Activated T-cell treated with anti-CD3 and anti-CD28 coated beads for 48 hours (primary cell): Measurements from ENCODE around the gene SFXN4.
A peak's percentile ranks its signal among the peaks of the same experiment; 100 is the strongest.
"Not testable (repeated sequence)": the region's sequence is repeated elsewhere in the genome, so short reads cannot be mapped to it uniquely, and the experiment has no call there.

Experiments used
- DNase-seq: peaks from one replicate; pipeline ENCODE4 v3.0.0-alpha.2; 2020; ENCODE audit warnings: low read depth

The SFXN4 gene

DNA sequence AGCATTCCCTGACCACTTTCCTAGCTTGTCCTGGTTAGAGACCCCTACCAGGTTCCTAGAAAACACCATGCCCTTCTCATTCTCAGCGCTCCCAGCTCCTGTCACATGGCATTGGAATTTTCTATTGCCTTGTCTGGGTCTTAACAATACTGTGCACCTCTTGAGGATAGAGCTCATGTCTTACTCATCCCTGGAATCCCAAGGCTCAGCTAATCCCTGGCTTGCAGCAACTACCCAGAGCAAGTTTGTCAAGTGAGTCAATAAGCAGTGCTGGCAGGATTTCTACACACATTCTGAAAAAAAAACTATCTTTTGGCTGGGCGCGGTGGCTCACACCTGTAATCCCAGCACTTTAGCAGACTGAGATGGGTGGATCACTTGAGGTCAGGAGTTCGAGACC, 24.8 kb upstream of the SFXN4 start:
- DNase-seq: no peak

DNA sequence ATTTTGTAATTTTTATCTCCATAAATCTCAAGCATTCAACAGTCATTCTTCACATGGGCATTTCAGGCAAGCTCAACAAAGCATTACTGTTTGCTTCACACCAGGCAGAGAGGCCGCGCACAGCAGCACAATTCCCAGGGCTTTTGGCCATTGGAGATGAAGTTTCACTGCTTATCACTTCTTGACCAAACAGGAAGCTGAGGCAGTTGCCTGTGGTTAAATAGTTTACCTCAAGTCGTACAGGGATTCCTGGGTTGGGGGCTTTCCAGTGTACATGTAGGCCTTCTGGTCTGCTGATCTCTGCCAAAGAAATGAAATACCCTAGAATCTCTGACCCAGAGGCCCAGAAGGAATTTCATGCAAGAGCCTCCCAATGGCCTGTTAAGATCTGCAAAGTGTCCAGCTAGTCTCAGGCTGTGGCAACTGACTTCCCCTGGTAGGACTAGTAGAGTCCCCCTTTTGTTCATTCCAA, 24.3 kb upstream of the SFXN4 start:
- DNase-seq: no peak

DNA sequence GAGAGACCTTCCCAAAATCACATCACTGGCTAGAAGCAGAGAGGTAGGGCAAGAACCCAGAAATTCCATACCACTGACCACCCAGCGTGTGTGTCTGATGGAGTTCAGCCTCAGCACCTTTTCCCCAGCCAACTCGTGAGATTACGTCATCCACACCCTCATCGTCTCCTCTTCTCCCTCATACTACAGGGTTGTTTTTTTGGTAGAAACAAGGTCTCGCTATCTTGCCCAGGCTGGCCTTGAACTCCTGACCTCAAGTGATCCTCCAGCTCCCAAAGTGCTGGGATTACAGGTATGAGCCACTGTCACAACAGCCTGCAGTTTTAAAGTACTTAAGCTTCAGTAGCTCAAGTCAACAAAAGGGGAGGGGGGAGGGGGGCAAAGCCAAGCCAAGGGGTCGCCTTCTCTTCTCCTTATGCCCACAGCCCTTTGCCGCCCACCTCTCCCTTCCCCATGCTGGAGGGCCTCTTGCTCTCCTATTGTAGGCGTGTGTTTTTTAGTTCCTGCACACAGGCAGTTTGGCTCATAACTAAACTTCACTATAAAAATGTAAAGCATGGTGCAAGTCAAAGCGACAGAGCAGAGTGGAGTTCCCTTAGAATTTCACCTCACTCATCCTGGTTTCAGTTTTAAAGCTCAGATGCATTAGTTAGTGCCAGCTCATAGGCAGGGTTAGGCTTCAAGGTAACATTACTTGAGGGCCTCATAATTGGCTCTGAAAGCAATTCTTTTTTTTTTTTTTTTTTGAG, 18.3 kb upstream of the SFXN4 start:
- no peak for DNase-seq

DNA sequence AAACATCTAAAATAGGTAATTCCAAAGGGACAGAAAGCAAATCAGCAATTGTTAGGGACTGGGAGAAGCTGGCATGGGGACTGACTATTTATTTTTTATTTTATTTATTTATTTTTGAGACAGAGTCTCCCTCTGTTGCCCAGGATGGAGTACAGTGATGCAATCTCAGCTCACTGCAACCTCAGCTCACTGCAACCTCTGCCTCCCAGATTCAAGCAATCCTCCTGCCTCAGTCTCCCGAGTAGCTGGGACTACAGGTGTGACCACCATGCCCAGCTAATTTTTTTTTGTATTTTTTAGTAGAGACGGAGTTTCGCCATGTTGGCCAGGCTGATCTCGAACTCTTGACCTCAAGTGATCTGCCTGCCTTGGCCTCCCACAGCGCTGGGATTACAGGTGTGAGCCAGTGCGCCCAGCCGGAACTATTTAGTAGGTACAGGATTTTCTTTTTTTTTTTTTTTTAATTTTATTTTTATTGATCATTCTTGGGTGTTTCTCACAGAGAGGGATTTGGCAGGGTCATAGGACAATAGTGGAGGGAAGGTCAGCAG, 15.4 kb upstream of the SFXN4 start:
- DNase-seq: not testable (repeated sequence)

DNA sequence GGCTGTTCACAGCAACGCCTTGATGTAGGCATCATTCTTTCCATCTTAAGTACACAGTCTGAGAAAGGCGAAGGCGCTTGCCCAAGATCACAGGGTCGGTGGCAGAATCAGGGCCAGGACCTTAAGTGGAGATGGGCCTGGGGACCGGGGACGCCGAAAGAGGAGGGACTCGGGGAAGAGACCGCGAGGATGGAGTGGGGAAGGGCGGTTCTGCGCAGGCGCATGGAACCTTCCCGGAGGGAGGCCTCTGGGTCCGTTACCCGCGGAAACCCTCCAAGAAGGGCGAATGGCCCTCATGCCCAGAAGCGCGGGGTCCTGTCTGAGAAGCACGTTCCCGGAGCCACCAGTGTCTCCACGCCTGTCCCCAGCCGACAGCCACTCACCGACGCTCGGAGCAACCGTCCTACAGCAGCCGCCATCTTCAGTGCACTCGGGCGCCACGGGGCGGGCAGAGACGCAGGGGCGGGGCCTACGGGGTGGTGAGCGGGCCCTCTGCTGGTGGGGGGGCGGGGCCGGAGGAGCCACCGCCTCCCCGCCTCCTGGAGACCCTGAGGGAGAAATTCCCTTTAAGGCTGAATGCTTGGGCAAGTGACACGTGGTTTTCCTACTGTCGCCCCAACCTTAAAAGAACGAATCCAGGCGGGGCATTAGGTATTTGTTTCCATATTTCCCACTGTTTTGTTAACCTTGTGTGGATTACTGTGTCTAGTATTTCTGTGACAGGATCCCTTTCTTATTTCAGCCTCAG, 13.0 kb upstream of the SFXN4 start, which contains the start of gene PRDX3:
Gene PRDX3 (minus strand): TSS at position 441 of the 748 bp plus-strand sequence. CDS start 22 bp downstream, at position 419.
- DNase-seq: peak; percentile 96

DNA sequence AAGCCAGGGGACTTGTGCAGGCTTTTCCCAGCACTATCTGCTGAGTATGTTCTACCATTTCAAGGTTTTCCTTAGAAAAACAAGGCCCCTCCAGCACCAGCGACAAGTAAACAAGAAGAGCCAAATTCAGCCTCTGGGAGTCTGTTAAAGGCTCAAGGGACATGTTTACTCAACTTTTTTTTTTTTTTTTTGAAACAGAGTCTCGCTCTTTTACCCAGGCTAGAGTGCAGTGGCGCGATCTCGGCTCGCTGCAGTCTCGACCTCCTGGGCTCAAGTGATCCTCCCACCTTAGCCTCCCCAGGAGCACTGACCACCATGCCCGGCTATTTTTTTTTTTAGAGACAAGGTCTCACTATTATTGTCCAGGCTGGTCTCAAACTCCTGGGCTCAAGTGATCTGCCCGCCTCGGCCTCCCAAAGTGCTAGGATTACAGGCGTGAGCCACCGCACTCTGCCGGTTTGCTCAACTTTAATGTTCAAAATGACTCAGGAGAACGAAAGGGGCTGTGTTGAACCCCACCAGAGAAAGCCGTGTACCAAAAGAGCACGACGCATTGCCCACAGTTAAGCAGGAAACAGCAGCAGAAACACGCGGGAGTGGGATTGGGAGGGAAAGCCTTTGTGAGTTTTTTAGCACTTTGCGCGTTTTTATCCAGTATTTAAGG, 12.3 kb upstream of the SFXN4 start:
- DNase-seq: no peak

DNA sequence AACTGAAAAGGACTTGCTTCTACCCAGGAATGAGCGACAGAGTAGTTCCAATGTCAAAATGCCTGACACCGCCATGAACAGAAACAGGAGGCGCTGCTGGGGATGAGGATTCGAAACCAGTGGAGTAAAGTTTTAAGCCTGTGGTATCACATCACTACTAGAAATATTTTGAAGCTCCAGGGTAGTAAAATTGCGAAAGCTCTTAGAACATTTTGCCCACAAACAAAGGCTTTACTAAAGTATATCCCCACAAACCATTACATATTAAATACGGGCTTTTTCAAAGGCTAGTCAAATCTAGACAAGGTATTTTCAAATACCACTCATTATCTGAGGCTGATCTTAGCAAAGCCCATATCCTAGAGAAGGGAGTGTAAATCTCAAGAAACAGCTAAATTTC, 10.7 kb upstream of the SFXN4 start:
- DNase-seq: no peak

DNA sequence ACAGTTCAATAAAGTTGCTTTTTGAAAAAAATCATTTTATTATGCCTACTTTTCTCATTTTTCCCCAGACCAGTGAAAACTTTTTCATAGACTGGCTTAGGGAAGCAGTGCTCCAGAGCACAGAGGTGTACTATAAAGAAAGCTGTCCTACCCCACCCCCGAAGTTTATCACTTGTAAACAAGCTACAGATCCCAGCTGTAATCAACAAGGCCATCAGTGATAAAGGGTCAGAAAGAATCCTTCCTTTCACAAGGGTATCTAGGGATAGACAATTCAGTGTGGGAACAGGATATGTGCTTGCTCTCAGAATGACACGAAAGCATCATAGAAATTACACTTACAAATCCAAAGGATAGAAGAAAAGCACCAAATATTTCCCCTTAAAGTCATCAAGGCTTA, 8.6 kb upstream of the SFXN4 start:
- no peak for DNase-seq

DNA sequence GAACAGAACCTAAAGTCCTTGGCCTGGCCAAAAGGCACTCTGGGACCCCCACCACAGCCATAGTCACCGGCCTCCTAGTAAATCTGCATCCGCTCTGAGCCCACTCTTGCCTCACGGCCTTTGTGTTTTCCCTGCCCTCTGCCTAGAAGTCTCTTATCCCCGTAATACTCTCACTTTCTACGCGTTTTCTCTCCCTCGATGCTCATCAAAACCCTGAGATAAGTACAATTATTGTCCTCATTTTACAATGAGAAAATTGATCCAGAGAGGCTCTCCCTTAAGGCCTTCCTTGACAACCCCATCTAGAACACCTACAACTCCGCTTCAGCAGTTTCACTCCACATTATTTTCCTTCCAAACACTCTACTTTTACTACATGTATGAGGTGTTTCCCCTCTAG, 1.5 kb upstream of the SFXN4 start:
- DNase-seq: no peak

DNA sequence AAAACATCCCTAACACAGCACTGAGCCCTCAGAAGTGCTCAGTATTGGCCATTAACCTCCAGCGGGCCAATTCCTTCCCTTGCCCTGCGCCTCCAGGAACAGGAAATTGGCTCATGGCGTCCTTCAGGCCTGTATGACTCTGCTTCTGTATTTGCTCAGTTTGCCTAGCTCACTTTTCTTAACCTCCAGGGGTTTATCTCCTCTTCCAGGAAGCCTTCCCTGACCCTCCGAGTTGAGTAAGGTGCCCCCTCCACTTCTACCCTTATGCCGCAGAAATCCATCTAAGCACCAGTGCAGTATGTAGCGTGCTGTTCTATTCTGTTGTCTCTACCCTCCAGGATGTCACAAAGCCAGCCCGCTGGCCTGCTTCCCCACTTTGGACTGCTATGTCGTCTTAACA, 1.1 kb upstream of the SFXN4 start:
- DNase-seq: no peak

DNA sequence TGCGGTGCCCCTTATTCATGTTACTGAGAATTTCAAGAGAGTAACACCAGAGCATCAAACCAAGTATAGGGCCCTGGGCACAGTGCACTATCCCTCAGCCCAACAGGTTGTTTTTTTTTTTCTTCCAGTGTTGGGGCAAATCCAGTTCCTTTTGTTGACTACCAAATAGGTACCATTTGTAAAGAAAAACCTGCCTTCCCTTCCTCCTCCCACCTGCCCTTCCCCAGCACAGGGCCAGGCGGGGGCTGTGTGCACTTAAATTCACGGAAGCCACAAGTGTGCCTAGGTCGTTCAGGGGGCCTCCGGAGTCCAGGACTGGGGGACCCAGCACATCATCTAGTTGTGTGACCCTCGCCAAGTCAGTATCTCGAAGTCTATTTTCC, 595 bp upstream of the SFXN4 start:
- no peak for DNase-seq

DNA sequence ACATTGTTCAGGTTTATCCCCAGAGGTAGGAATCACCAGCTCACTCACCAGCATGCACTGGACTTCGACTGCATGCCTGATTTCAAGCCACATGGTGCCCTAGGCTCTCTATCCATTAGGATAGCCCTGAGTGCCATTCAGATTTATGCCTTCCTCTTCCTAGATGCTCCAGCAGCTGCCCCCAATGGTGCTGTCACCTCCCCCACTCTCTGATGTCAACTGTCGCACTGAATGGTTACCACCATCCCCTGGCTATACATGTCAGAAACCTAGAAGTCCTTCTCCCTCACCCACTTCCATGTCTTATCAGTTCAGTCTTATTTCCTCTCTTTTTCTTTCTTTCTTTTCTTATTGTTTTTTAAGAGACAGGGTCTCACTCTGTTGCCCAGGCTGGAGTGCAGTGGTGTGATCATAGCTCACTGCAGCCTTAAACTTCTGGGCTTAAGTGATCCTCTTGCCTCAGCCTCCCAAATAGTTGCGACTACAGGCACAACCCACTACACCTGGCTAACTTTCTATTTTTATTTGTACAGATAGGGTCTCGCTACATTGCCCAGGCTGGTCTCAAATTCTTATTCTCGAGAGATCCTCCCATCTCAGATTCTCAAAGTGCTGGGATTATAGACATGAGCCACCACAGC, 2.9 kb downstream of the SFXN4 start:
- DNase-seq: no peak

DNA sequence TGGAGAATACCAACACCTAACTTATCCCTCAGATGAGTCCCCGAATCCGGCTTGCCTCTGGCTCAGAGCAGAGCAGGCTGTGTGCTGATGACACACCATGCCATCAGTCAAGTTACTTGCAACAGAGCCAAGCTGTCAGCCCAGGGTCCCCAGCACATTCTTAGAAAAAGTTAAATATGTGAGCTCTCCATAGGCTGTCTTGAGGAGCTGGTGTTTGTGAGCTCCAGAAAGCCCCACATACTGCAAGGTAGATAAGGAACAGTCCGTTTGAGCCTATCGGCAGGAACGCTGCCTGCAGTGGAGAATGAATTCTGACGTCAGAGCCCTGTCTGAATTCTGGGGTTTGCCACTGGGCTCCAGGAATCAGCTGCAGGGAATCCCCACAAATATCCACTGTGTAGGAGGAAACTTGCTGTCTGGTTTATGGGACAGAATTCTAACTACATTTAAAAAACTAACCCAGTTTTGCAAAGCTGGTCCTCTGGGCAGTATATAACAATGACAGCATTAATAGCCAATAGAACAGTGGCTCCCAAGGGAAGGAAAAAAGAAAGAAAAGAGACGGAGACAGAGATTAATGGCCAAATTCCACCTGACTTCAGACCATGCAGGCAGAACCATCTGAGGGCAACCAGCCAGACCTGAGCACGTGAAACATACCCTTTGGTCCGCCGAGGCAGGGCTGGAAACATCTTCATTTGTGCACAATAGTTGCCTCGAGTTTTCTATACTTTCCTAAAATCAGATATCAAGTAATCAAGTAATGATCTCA, 3.6 kb downstream of the SFXN4 start:
- DNase-seq: no peak

DNA sequence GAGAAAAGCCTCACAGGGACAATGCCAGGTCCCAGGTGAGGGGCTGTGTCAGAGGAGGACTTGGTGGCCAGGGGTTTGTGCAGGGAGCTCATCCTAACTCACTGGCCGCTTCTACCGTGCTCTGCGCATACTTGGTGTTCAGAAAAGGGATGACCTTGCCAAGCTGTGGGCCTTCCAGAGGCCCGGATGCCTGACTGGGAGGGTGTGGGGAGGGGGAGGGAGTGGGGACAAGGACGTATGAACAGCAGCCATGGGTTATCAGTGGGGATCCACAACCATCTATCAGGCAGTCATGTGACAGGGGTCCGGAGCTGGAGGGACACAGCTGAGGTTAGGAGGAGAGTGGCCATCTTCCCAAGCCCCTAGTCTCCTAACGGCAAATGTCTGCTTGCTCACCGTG, 6.2 kb downstream of the SFXN4 start:
- no peak for DNase-seq

DNA sequence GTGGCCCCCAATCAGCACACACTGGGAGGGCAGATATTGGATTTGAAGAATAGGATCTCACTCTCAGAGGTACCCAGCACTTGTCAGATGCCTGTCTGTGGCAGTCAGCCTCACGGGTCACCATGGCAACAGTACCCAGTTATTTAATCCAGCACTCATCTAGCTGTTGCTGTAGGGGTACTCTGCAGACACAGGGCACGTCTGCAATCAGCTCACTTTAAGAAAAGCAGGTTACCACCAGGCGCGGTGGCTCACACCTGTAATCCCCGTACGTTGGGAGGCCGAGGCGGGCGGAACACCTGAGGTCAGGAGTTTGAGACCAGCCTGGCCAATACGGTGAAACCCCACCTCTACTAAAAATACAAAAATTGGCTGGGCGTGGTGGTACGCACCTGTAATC, 11.9 kb downstream of the SFXN4 start:
- no peak for DNase-seq

DNA sequence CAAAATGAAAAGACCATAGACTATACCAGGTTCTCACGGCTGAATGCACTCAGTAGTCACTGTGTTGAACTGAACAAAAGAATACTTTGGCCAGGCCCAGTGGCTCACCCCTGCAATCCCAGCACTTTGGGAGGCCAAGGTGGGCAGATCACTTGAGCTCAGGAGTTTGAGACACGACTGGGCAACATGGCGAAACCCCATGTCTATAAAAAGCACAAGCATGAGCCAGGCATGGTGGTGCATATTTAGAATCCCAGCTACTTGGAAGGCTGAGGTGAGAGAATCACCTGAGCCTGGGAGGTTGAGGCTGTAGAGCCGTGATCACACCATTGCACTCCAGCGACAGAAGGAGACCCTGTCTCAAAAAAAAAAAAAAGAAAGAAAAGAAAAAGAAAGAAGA, 12.5 kb downstream of the SFXN4 start:
- DNase-seq: no peak

DNA sequence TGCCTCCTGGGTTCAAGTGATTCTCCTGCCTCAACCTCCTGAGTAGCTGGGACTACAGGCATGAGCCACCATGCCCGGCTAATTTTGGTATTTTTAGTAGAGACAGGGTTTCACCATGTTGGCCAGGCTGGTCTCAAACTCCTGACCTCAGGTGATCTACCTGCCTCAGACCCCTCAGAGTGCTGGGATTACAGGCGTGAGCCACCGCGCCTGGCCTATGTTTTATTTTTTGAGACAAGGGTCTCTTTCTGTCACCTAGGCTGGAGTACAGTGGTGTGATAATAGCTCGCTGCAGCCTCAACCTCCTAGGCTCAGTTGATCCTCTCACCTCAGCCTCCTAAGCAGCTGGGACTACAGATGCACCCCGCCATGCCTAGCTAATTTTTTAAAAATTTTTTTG, 13.9 kb downstream of the SFXN4 start:
- not testable (repeated sequence) for DNase-seq

DNA sequence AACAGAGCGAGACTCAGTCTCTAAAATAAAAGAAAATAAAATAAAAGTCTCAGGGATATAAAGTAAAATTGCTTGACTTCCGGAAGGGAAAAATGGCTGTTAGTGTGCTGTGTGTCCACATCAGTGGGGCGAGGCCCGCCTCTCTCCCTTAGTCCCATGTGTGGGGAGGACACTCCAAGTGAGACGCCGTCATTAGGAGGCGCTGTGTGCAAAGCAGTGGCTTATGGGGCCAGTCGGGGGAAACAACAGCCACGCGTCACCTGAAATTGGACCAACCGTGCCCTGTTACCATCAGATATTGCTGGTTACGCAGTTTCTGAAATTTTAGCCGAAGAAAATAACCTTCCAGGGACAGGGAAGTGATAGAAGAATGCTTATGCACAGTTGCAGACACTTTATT, 15.8 kb downstream of the SFXN4 start:
- no peak for DNase-seq

DNA sequence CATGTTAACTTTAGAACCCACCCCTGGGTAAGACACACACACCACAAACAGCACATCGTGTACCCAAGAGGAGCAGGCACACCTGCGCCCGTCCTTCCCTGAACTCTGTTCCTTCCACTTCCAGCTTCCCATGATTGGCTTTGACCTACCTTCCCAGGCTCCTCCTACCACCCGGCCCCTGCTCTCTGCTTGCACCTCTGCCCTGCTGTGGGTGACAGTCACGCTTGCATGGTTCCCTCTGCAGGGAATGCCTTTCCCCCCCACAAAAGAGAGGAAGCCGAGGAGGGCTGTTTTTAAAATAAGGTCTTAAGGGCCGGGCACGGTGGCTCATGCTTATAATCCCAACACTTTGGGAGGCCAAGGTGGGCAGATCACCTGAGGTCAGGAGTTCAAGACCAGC, 16.4 kb downstream of the SFXN4 start:
- DNase-seq: no peak

DNA sequence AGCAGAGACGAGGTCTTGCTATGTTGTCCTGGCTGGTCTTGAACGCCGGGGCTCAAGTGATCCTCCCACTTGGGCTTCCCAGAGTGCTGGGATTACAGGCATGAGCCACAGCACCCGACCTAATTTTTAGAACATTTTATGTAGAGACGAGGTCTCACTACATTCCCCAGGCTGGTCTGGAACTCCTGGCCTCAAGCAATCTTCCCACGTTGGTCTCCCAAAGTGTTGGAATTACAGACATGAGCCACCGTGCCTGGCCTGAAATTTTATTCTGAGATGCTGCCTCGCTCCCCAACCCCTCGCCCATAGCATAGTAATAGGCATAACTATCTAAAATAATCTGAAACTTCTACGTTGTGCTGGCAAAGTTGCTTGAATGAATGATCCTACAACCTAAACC, 21.9 kb downstream of the SFXN4 start:
- no peak for DNase-seq

DNA sequence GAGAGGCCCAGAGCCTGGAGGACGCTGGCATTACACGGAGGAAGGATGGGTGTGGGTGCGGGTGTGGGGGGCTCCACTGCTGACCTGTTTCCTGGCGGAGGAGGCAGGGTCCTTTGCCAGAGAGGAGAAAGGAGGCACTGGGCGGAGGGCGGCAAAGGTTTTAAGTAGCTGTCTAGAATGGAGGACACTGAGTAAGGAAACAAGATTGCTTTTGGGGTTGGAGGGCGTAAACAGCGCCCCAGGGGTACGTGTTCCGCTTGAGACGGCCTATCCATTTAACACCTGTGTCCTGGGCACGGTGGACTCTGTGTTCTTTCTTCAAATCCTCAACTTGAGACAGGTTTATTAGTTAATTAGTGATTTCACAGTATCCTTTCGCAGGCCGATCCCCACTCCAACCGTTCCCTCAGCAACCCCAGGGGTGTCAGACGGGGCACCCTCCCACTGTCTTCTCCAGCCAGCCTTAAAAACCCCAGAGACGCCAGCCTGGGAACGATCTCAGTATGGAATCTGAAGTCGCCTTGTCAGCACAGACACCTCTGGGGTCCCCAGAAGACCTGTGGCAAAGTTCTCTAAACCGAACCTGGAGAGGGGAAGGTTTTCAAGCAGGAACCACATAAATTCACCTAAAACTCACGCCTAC, 24.8 kb downstream of the SFXN4 start:
- no peak for DNase-seq
